NCI-H2171 treated with DMSO at 0.1 percent for 48 hours (cell line): ENCODE data around the gene COLEC11.

Source experiments
- DNase-seq: peaks from one replicate; lab custom pipeline; 2025; lab: John Stamatoyannopoulos, UW

The COLEC11 gene

DNA sequence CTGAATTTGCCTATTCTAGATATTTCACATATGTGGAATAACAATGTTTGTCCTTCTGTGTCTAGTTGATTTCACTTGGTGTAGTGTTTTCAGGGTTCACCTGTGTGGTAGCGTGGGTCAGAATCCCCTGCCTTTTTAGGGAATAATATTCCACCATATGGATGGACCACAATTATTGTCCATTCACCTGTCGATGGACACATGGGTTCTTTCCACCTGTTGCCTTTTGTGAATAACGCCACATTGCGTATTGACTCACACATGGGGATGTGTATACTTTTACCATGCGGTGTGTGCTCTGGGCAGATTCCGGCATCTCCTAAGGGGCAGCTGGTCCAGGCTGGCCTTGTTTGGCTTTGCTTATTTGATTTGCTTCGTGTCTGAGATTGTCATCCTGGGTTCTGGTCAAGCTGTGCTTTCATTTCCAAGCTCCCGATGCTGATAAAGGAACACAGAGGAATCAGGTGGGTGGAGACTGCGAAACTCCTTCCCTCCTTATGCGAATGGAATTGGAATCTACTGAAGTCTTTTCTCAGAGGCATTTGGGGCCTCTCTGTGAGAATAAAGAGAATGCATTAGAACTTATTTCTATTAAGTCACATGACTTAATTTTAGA lies 44.2 kb downstream of the COLEC11 start:
- DNase-seq = no peak

- DNase-seq = no peak
These were observed 44.7 kb downstream of the COLEC11 start for GRCh38 chr2:3639653-3640052.

- DNase-seq = no peak
These were observed 46.3 kb downstream of the COLEC11 start for GRCh38 chr2:3641181-3641580.

DNA sequence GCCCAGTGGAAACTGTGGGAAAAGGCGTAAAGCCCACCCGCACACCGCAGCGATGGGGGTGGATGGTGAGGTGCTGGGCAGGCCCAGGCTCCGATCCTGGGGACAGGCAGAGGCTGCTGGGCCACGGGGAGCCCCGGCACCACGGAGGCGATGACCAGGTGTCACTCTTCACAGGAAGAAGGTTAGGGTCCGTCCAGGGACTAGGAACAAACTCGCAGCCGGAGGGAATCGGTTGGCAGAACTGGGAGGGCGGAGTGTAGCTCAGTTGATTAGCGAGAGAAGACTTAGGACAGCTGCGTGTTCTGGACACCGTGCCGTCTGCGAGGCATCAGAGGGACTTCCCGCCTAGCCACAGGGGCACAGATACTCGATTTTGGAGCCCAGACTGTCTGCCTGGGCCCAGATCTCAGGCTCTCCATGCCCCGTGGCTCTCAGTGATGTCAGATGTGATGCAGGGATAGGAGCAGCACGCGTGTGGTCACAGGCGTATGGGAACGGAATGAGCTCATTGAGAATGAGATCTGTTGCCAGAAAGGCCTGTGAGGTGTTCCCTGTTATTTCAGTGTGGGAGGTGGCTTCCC lies 47.0 kb downstream of the COLEC11 start:
- no peak for DNase-seq

DNA sequence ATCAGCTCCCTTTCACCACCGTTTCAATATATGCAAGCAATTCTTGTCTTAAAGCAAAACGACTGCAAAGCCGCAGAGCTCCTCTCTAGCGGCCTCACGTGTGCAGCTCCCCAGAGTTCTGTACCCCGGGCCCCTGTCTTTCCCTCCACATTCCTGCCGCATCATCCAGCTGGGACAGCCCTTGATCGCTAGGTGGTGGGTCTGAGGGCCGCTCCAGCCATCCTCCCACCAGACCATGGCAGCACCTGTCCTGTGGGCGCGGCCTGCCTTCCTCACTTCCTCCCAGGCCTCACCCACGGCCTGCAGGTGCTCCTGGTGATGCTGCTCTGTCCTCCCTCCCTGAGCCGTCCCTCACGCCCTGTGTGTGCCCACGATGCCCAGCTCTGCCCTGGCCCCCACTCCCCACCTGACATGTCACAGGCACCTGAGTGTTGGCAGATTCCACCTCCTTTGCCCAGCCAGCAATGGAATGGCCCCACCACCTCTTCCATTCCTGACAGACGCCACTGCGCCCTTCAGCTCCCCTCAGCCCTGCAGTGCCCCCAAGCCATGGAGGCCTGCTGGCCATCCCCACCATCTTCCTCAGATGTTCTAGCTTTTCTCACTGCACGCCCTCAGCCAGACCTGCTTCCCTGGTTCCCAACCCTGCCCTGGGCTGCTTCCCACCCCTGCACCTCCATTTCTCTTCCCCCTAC lies 47.8 kb downstream of the COLEC11 start:
- DNase-seq = no peak

DNA sequence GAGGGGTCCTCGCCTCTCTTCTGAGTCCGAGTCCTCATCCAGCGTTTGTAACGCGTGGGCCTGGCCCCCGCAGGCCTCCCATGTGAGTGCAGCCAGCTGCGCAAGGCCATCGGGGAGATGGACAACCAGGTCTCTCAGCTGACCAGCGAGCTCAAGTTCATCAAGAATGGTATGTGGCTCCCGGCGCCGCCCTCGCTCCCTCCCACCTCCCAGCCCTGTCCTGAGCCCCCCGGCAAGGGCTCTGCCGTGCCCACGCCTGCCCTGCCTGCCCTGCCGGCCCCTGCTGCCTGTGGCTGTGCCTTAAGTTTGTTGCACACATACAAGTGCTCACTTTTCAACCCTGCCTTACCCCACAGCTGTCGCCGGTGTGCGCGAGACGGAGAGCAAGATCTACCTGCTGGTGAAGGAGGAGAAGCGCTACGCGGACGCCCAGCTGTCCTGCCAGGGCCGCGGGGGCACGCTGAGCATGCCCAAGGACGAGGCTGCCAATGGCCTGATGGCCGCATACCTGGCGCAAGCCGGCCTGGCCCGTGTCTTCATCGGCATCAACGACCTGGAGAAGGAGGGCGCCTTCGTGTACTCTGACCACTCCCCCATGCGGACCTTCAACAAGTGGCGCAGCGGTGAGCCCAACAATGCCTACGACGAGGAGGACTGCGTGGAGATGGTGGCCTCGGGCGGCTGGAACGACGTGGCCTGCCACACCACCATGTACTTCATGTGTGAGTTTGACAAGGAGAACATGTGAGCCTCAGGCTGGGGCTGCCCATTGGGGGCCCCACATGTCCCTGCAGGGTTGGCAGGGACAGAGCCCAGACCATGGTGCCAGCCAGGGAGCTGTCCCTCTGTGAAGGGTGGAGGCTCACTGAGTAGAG lies 48.7 kb downstream of the COLEC11 start:
- no peak for DNase-seq

DNA sequence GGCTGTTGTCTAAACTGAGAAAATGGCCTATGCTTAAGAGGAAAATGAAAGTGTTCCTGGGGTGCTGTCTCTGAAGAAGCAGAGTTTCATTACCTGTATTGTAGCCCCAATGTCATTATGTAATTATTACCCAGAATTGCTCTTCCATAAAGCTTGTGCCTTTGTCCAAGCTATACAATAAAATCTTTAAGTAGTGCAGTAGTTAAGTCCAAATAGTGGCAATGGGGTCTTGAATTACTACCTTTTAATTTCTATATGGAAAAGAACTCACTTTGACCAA lies 49.3 kb downstream of the COLEC11 start:
- no peak for DNase-seq

DNA sequence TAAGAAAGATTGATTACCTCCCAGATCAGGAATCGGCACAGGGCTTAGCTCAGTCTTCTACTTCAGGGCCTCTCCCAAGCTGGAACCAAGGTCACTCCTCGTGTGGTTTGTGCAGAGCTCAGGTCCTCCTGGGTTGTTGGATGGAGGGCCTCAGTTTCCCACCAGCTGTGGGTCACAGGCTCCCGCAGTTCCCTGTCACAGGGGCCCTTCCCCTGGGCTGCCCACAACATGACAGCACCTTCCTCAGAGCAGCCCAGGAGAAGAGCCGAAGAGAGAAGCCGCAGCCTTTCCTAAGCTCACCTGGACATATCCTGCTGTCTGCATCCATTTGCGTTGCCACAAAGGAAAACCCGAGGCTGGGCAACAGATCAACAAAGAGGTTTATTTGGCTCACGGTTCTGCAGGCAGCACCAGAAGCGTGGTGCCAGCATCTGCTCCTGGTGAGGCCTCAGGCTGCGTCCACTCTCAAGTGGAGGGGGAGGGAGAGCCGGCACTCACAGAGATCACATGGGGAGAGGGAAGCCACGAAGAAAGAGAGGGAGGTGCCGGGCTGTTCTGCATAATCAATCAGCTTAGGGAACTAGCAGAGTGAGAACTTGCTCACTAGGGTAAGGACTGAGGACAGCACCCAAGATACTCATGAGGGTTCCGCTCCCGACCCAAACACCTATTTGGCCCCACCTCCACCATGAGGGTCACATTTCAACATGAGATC lies 50.1 kb downstream of the COLEC11 start:
- no peak for DNase-seq

- DNase-seq = no peak
These were observed 51.0 kb downstream of the COLEC11 start for GRCh38 chr2:3645745-3646389.

- DNase-seq = no peak
These were observed 51.5 kb downstream of the COLEC11 start for GRCh38 chr2:3646446-3646845.

GRCh38 chr2:3647246-3647645 lies 52.3 kb downstream of the COLEC11 start:
- DNase-seq = no peak

- no peak for DNase-seq
These were observed 53.1 kb downstream of the COLEC11 start for GRCh38 chr2:3647831-3648651.

- DNase-seq = no peak
These were observed 53.8 kb downstream of the COLEC11 start for GRCh38 chr2:3648652-3649177.

DNA sequence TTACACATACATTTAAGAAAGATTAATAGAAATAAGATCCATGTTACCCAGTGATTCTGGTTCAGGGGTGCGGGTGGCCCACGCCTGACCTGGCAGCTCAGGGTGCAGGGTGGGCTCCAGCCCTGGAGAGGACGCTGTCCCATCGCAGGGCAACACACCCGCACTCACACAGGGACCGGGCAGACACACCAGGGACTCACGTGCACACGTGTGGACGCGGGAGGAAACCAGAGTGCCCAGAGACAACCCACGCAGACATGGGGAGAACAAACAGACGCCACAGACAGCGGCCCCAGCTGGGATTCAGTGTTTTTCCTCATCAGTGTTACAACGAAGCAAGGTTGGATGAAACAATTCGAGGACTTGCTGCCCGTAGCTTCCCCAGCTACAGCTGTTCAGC lies 54.7 kb downstream of the COLEC11 start:
- no peak for DNase-seq

- DNase-seq = no peak
These were observed 55.4 kb downstream of the COLEC11 start for GRCh38 chr2:3650140-3650920.

- peak; percentile 98 for DNase-seq
These were observed 57.1 kb downstream of the COLEC11 start for GRCh38 chr2:3651691-3652648.

GRCh38 chr2:3652896-3653625 lies 58.1 kb downstream of the COLEC11 start:
- DNase-seq = no peak

- no peak for DNase-seq
These were observed 59.1 kb downstream of the COLEC11 start for GRCh38 chr2:3654011-3654410.
